8988T (cell line): ENCODE measurements around the gene GPC6.

ENCODE experiments used
- DNase-seq: peaks from one replicate; pipeline ENCODE4 v3.0.0; 2011

Gene GPC6

GRCh38 chr13:94079876-94080275 is 853.3 kb downstream of the GPC6 start:
- no peak for DNase-seq

GRCh38 chr13:94080527-94080926 is 853.9 kb downstream of the GPC6 start:
- DNase-seq, result no peak

DNA sequence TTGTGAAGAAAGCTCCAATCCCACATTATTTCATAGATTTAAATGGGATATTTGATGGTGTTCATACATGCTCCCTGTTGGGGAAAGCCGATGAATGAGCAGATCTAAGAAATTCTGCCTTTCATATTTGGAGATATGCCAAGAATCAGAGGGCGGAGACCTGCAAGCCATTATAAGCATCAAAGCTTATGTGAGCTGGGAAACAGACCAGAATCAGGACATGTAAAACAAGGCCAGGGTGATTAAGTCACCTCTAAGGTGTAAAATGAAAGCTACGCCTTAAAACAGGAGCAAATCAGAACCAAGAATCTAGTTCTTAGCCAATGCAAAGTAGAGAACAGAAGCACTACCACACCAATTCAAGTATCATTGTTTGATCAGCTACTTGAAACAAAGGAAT is 860.5 kb downstream of the GPC6 start:
- no peak for DNase-seq

- no peak for DNase-seq
Observed at GRCh38 chr13:94088742-94089141, 862.1 kb downstream of the GPC6 start.

DNA sequence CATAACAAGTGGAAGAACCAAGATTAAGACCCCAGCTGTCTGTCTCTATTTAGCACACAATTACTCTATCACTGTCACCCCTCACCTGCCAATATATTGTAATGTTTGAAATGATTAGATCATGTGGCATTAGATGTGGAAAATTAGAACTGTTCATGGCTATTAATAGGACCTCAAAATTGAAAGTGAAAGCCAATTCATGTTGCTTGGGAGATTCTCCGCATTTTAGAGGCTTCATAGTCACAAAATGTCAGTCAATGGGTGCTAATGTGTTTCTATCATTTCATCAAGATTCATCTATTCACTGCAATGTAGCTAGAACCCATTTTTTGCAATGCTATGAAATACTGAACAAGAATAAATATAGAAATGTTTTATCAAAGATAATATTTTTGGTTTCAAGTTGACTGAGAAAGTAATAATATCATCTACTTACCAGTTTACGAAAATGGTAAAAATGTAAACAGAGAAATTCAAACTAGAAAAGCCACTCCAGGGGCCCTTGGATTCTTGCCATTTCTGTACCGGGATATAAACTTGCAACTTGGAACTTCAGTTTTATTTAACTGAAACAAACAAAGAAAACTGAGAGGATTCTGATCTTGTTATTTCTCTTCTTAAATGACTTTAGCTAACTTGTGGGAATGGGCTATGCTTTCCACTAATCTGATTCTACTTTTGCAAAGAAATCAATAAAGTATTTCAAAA is 864.3 kb downstream of the GPC6 start:
- no peak for DNase-seq

GRCh38 chr13:94093652-94094315 is 867.2 kb downstream of the GPC6 start:
- DNase-seq, result no peak

GRCh38 chr13:94109715-94110374 is 883.2 kb downstream of the GPC6 start:
- no peak for DNase-seq

DNA sequence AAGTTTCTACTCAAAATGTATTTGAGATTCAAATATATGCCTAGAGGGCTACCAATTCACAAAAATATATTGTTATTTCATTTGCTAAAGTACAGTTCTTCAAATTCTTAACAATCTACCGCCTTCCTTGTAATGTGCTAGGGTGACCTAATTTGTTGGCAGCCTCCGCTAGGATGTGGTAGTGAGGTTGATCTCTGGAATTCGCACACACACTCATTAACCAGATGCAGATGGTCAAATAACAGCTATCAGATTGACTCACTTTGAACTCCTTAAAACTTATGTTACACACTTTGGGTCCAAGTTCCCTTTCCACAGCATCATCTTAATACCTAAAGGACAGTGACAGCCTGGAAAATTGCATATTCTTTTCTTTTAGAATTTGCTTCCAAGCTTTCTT is 885.6 kb downstream of the GPC6 start:
- no peak for DNase-seq

DNA sequence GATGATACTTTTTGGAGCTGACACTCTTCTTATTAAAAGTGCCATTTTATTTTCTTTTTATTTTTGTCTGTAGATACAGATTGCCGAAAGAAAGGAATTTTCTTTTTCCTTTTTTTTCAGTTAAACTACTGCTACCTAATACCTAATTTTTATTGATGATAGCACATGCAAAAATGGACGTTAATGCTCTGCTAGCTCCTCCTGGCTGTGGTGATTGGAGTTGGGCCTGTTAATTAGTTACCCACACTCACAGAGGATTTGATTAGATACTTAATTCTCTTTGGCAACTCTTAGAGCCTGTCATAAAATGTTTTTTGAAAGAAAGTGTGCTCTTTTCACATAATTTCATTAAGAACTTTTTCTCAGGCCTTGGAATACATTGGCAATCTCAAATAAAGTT is 886.1 kb downstream of the GPC6 start:
- DNase-seq, result no peak

- no peak for DNase-seq
Observed at GRCh38 chr13:94113245-94113644, 886.6 kb downstream of the GPC6 start.

- no peak for DNase-seq
Observed at GRCh38 chr13:94114166-94114565, 887.6 kb downstream of the GPC6 start.

- no peak for DNase-seq
Observed at GRCh38 chr13:94115054-94115453, 888.4 kb downstream of the GPC6 start.

GRCh38 chr13:94119360-94119936 is 892.8 kb downstream of the GPC6 start:
- no peak for DNase-seq

- no peak for DNase-seq
Observed at GRCh38 chr13:94120878-94121277, 894.3 kb downstream of the GPC6 start.

DNA sequence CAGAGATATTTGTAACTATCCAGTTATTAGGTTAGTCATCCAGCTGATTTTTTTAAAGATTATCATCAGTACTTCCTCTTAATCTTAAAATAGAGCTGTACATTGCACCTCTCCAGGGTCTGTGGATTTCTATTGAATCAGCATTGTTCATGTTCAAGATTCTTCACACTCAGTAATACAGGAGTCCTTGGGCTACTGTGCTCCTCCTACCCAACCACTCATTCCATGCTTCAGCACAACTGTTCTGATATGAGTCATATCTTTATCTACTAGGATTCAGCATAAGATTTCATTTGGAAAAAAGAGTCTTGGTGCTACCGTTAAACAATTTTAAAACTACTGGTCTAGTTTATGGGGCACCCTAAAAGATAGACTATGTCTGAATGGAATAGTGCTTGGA is 895.1 kb downstream of the GPC6 start:
- DNase-seq, result no peak

- no peak for DNase-seq
Observed at GRCh38 chr13:94122300-94122915, 895.8 kb downstream of the GPC6 start.

DNA sequence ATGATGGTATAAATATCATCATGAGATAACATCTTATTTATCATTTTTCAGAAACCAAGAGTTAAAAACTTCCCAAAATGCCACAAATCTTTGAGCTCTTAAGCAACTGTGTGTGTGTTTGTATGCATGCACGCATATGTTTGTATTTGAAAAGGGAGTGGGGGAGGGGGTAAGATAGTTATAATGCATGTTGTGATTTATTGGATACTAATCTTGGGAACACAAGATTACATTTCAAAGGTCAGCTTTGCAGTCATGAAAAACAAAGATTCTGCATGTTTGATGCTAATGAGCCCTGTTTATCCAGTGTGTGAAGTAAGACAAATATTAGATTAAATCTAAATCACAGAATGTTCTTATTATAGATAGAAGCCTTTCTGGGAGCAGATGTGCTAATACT is 897.0 kb downstream of the GPC6 start:
- DNase-seq, result no peak

DNA sequence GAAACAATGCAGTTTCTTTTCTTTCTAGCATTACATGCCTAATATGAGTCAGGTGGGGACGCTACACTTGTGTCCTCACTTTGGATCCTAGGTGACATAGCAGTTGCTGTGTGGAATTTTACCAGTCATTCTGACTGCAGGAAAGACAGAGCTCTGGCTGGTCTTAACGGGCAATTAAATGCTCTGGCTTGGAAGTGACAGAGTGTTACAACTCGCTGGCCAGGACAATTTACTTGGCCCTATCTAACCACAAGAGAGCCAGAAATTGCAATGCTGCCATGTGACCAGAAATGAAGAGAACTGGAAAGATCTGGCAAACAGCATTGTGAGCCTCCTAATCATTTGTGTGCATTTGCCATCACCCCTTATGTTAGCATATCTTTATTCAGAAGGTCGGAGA is 901.8 kb downstream of the GPC6 start:
- no peak for DNase-seq

GRCh38 chr13:94129490-94129894 is 902.9 kb downstream of the GPC6 start:
- no peak for DNase-seq

- no peak for DNase-seq
Observed at GRCh38 chr13:94138831-94139230, 912.2 kb downstream of the GPC6 start.

DNA sequence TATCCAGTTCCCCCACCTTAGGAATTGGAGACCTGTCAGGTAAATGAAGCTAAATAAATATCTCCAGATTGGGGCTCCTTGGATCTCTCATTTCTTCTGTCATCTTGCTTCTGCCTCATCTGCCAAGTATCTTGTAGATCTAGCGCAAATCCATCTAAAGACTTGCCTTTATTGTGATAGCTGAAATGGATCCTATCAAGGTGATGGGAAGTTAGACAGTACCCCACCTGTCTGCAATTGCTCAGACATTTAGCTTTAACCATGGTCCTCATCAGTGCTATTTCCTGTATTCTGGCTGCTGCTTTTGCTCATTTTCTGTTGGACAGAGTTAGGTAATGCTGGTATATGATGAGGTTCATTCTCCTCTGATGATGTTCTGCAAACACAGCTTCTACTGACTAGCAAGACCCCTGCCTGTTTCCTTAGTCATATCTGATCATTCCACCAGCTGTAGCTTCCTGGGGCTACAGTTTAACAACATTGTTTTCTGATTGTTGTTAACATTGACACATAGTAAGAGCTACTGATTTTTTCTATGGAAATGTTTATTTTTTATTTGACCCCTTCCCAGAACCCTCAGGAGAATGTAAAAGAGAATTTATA is 912.9 kb downstream of the GPC6 start:
- DNase-seq, result no peak

GRCh38 chr13:94140027-94140426 is 913.4 kb downstream of the GPC6 start:
- no peak for DNase-seq

DNA sequence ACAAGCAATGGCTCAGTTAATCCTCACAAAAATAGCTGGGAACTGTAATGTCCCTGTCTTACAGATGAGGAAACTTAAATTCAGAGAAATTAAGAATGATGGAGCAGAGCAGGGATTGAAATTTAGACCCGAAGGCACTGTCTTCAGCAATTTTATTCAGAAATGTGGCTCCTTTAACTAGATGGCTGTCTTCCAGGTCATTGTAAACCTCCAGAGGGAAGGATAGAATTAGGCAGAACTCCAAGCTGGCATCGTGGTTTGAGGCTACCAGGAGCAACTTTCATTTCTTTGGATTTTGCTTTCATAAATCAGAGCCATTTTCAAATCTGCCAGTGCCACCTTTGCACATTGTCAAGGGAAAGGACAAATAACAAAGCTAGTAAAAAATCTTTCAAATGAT is 913.9 kb downstream of the GPC6 start:
- DNase-seq, result no peak
